ENCODE results near the gene MFGE8.

DNA sequence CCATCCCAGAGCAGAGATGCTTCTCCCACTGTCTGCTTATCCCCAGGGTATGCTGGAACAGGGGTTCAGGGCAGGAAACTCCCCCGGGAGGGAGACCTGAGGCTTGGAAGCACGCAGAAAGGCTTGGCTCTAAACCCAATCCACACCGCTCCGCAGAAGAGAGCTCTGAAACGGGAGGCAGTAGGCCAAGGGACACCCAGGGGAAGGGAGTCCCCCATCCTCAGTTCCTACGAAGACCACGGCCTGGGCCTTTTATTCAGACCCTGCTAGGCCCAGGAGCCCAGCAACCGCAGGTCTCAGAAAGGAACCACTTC is 16.1 kb downstream of the MFGE8 start:
- TF ChIP-seq POLR2AphosphoS5 (IDR thresholded peaks at IDR 0.05; ENCODE audit: low read depth, low read length) (no peak), SIN3A (IDR thresholded peaks at IDR 0.05; ENCODE audit: borderline replicate concordance, insufficient read depth, low read length) (no peak), REST (IDR thresholded peaks at IDR 0.05; ENCODE audit: insufficient read depth in 1 of 2, low read depth in 2 of 2, low read length in 2 of 2) (no peak), TAF1 (IDR thresholded peaks at IDR 0.05; ENCODE audit: borderline replicate concordance, insufficient read depth, low read length) (no peak), FOXP2 (optimal IDR thresholded peaks at IDR 0.05; ENCODE audit: borderline replicate concordance, extremely low read depth, extremely low read length, insufficient read depth) (no peak)

All from PFSK-1 (cell line).